ENCODE measurements around the gene C1QTNF12.

Gene C1QTNF12

DNA sequence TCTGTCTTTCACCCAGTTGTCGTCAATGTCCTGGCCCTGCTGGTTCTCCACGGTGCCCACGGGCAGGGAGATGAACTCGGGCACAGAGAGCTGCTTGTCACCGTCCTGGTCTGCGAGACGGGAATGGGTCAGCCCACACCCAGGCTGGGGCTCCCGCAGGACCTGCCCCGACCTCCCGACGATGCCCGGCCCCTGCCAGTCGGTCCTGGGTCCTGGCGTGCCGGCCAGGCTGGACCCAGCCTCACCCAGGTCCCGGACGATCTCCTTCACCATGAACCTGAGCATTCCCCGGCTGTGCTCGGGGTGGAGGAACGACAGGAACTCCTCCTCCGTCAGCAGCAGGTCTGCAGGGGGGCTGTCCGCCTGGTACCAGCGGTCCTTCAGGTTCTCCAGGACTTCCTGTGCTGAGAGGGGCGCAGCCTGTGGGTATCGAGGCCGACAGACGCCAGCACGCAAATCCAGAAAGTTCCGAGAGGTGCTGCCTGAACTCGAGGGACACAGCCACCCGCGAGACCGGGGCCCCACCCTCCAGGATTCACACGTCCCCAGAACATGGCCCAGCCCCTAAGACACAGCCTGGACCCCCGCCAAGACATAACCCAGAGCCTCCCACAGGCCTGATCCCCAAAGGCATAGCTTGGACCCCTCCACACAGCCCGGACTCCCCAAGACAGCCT is 27.9 kb downstream of the C1QTNF12 start:
- no peak for DNase-seq (ENCODE audit: low spot score)
- in situ Hi-C loops (cut with MboI; ENCODE audit: low sequenced_read_pairs, unreplicated experiment) = no loop called here
- TF ChIP-seq, protein P1, sequence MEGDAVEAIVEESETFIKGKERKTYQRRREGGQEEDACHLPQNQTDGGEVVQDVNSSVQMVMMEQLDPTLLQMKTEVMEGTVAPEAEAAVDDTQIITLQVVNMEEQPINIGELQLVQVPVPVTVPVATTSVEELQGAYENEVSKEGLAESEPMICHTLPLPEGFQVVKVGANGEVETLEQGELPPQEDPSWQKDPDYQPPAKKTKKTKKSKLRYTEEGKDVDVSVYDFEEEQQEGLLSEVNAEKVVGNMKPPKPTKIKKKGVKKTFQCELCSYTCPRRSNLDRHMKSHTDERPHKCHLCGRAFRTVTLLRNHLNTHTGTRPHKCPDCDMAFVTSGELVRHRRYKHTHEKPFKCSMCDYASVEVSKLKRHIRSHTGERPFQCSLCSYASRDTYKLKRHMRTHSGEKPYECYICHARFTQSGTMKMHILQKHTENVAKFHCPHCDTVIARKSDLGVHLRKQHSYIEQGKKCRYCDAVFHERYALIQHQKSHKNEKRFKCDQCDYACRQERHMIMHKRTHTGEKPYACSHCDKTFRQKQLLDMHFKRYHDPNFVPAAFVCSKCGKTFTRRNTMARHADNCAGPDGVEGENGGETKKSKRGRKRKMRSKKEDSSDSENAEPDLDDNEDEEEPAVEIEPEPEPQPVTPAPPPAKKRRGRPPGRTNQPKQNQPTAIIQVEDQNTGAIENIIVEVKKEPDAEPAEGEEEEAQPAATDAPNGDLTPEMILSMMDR (IDR thresholded peaks at IDR 0.05; ENCODE audit: borderline replicate concordance, control extremely low read depth, extremely low read depth, insufficient read depth, missing control alignments) = no peak

- TF ChIP-seq, protein P1 (IDR thresholded peaks at IDR 0.05; ENCODE audit: borderline replicate concordance, control extremely low read depth, extremely low read depth, insufficient read depth, missing control alignments) = no peak
- in situ Hi-C loops (cut with MboI; ENCODE audit: low sequenced_read_pairs, unreplicated experiment) = no loop called here
- DNase-seq (ENCODE audit: low spot score) = no peak
These were observed 28.6 kb downstream of the C1QTNF12 start for GRCh38 chr1:1217621-1218523.

GRCh38 chr1:1216770-1217620 is 29.5 kb downstream of the C1QTNF12 start:
- TF ChIP-seq, protein P1 (IDR thresholded peaks at IDR 0.05; ENCODE audit: borderline replicate concordance, control extremely low read depth, extremely low read depth, insufficient read depth, missing control alignments) = no peak
- no peak for DNase-seq (ENCODE audit: low spot score)
- in situ Hi-C loops (cut with MboI; ENCODE audit: low sequenced_read_pairs, unreplicated experiment) = no loop called here

DNA sequence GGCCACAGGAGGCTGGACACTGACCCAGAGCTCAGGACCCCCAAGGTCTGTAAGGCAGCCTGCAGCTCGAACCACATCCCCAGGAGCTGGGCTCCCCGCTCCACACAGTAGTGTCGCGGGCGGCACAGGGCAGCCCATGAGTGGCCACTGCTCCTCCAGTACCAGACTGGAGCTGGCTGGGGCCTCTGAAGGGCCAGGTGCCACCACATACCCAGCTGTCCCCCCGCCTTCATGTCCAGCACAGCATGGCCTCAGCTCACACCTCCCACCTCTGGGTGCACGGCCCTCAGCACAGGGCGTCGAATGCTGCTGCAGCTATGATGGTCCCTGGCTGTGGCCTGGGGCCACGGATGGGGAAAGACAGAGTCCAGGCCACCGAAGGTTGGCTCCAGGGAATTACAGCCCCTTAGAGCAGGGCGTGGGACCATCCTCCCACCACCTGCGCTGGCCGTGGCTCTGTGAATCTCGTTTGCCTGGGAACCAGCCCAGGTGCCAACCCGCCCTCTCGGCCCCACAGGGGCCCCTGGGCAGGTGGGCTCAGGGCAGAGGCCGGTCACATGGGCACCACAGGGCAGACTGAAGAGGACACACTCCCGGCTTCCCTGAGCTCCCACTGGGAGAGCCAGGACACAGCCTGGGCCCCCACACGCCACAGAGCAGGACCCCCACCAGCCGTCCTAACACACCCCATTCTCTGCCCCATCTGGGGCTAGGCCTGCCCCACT is 30.5 kb downstream of the C1QTNF12 start:
- TF ChIP-seq, protein P1 (IDR thresholded peaks at IDR 0.05; ENCODE audit: borderline replicate concordance, control extremely low read depth, extremely low read depth, insufficient read depth, missing control alignments) = no peak
- in situ Hi-C loops (cut with MboI; ENCODE audit: low sequenced_read_pairs, unreplicated experiment) = no loop called here

DNA sequence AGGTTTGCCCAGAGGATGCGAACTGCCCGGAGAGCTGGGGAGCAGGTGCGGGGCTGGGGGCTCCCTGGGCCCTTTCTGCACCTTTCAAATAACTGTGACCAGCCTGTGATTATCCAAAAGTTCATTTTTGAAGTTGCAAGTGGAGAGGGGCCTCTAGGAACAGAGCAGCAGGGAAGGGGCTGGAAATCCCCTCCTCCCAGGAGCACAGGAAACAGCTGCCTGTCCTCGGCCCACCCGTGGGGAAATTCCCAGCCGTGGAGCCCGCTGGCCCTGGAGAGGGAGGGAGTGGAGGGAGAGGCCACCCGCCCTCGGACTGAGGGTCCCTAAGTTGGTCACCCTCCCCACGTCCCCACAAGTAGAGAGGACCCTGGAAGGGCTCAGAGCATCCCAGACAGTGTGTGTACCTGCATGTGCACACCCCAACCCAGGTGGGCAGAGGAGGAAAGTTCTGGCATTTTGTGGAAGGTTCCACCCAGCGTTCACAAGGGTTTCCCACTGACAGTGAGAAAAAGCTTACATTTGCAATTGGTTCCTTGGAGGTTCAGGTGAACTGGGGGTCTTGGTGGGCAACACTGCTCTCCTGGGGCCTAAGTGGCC is 31.3 kb downstream of the C1QTNF12 start:
- in situ Hi-C loops (cut with MboI; ENCODE audit: low sequenced_read_pairs, unreplicated experiment) = no loop called here
- DNase-seq (ENCODE audit: low spot score) = no peak
- TF ChIP-seq, protein P1 (IDR thresholded peaks at IDR 0.05; ENCODE audit: borderline replicate concordance, control extremely low read depth, extremely low read depth, insufficient read depth, missing control alignments) = no peak

More for the DNA sequence above, 30.5 kb downstream of the C1QTNF12 start:
- no peak for DNase-seq (ENCODE audit: low spot score)

Data from GM13976 (cell line).